ENCODE measurements around the gene NR5A2. TPM values are rescaled to one million over a fixed set of nuclear protein-coding genes. Genes with fewer than 3 reads are reported as not detected.

NR5A2 gene
- total RNA-seq, 4 donors from 2014 or later = 5.0 to 21.5 (median 11.8) TPM

DNA sequence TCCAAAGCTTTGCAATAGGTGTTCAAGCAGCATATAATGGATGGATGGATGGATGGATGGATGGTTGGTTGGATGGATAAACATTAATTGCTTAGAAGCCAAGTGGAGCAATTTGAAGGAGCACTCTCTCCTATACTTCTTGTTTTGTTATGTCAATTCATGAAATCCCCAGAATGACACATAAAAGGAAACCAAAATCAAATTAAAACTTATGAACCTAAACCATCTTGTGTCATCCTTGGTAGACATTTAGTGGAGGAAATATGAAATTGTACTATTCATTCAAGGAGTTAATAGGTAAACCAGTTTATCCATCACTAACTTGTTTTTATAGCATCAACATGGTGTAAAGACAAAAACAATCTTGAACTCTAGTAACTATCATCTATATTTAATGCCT, 122.5 kb downstream of the NR5A2 start:
- no peak overlapping the region for H3K27ac ChIP-seq
- DNase-seq = no peak
- no peaks in the 10 kb centered on the region for H3K4me1 ChIP-seq
- no peak overlapping the region for H3K4me3 ChIP-seq
- H3K36me3 ChIP-seq = no peaks in the 10 kb centered on the region
- H3K27me3 ChIP-seq = no peaks in the 10 kb centered on the region
- no peaks in the 10 kb centered on the region for H3K9me3 ChIP-seq
- TF ChIP-seq POLR2A (IDR thresholded peaks at IDR 0.05) = no peak
- TF ChIP-seq, protein P1, sequence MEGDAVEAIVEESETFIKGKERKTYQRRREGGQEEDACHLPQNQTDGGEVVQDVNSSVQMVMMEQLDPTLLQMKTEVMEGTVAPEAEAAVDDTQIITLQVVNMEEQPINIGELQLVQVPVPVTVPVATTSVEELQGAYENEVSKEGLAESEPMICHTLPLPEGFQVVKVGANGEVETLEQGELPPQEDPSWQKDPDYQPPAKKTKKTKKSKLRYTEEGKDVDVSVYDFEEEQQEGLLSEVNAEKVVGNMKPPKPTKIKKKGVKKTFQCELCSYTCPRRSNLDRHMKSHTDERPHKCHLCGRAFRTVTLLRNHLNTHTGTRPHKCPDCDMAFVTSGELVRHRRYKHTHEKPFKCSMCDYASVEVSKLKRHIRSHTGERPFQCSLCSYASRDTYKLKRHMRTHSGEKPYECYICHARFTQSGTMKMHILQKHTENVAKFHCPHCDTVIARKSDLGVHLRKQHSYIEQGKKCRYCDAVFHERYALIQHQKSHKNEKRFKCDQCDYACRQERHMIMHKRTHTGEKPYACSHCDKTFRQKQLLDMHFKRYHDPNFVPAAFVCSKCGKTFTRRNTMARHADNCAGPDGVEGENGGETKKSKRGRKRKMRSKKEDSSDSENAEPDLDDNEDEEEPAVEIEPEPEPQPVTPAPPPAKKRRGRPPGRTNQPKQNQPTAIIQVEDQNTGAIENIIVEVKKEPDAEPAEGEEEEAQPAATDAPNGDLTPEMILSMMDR (IDR thresholded peaks at IDR 0.05) = no peak
- intact Hi-C loops (cut with DNase I; ENCODE audit: low total_unique reads) = no loop called here

DNA sequence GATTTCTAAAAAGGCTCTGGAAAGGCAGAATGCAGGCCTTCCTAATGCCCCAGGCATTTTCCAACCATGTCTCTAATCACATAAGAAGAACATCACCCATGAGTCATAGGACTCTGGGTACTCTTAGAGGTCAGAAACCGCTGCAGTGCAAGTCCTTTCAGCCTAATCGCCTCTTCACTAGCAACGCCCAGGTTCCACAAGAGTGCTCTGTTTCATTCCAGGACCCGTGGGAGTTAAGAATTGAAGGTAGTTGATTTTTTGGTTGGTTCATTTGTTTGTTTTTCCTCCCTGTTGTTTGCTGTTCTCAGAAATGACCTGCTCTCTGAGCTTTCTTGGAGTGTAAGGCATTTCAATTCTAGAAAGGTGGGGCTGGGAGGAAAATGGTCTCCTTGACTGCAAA, 123.2 kb downstream of the NR5A2 start:
- no peaks in the 10 kb centered on the region for H3K36me3 ChIP-seq
- no peak for DNase-seq
- TF ChIP-seq, protein P1 (IDR thresholded peaks at IDR 0.05) = no peak

DNA sequence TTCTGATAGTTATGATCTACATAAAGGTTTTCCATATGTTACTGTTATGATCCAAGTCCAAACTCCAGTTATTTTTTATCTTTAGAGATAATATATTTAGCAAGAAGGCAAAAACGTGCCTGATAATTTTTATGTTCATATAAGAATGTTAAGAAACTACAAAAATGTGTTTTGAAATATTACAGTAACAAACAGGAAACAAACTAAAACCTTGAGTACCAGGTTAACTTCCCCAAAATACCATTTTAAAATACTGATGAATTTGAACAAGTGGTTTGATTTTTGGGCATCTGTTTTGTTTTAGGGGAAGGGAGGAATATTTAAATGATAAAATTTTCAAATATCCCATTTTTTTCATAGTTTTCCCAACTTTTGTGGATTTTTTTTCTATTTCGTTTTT, 124.8 kb downstream of the NR5A2 start:
- TF ChIP-seq POLR2A (IDR thresholded peaks at IDR 0.05) = no peak
- TF ChIP-seq, protein P1 (IDR thresholded peaks at IDR 0.05) = no peak
- no peaks in the 10 kb centered on the region for H3K36me3 ChIP-seq
- no peak for DNase-seq
- H3K27ac ChIP-seq = no peak overlapping the region
- no peaks in the 10 kb centered on the region for H3K9me3 ChIP-seq
- no peak overlapping the region for H3K4me3 ChIP-seq
- no peaks in the 10 kb centered on the region for H3K4me1 ChIP-seq
- intact Hi-C loops (cut with DNase I; ENCODE audit: low total_unique reads) = no loop called here
- H3K27me3 ChIP-seq = no peaks in the 10 kb centered on the region

More for the DNA sequence above, 123.2 kb downstream of the NR5A2 start:
- intact Hi-C loops (cut with DNase I; ENCODE audit: low total_unique reads) = no loop called here
- Histone ChIP-seq H3K9me3 (no peaks in the 10 kb centered on the region), H3K4me1 (no peaks in the 10 kb centered on the region), H3K4me3 (no peak overlapping the region), H3K27me3 (no peaks in the 10 kb centered on the region), H3K27ac (no peak overlapping the region)

DNA sequence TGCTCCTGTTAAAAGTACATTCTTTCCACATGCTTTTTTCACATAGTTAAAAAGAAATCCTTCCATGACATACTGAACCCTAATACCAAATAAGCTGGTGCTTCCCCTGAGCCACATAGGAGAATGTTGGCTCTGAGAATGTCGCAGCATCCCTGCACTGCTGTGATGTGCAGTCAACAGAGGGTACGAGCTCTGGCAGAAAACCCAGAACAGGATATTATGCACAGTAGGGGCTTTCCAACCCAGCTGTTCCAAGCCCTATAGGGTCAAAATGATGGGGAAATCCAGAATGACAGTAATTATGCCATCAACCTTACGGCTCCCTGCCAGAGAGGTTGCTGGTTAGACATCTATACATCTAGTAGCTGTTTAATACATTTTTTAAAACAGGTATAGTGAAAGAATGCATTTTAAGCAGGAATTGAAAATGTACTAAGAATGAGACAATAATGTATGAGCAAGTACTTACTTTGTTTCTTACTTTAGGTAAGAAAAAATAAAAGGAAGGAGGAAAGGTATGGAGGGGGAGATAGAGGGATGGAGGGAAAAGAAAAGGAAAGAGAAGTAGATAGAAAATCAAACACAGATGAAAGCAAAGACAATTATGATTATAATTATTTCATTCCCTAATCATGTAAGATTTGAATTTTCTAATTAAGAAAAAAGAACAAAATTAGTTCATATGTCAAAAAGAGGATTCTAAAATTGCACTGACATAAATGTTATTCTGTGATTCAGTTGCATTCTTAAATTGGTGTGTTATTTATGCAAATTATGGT, 126.0 kb downstream of the NR5A2 start:
- Histone ChIP-seq H3K4me3 (no peak overlapping the region), H3K36me3 (no peaks in the 10 kb centered on the region), H3K27me3 (no peaks in the 10 kb centered on the region), H3K4me1 (no peaks in the 10 kb centered on the region), H3K9me3 (no peaks in the 10 kb centered on the region), H3K27ac (no peak overlapping the region)
- DNase-seq = no peak
- intact Hi-C loops (cut with DNase I; ENCODE audit: low total_unique reads) = no loop called here
- TF ChIP-seq, protein P1 (IDR thresholded peaks at IDR 0.05) = no peak
- no peak for TF ChIP-seq POLR2A (IDR thresholded peaks at IDR 0.05)

DNA sequence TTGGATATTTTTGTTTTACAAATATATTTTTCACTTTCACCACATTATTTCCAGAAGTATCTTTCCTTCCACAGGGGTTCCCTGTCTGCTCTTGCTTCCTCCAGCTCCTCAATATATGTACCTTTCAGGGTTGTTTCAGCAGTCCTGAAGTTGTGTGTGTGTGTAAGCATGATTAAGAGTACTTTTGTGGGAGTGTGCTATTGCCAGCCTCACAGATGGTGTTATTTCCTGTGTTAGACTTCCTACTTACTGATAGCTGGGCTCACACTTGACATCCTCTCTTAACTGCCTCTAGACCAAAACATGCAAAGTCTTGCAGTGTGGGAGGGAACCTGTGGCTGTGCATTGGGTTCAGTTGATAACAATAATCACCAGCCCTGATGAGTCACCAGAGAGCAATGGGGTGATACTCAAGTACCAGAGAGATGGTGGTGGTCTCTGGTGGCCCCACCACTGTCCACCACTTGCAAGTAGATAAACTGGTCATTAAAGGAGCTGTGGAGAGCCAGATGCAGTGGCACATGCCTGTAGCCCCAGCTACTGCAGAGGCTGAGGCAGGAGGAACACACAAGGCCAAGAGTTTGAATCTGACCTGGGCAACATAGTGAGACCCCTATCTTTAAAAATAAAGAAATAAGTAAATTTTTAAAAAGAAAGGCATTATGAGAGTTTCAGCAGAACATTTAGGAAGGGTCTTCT, 126.7 kb downstream of the NR5A2 start:
- no peaks in the 10 kb centered on the region for H3K27me3 ChIP-seq
- no peak for DNase-seq
- H3K36me3 ChIP-seq = no peaks in the 10 kb centered on the region
- H3K4me3 ChIP-seq = no peak overlapping the region
- no peaks in the 10 kb centered on the region for H3K9me3 ChIP-seq
- no peak overlapping the region for H3K27ac ChIP-seq
- intact Hi-C loops (cut with DNase I; ENCODE audit: low total_unique reads) = no loop called here
- no peaks in the 10 kb centered on the region for H3K4me1 ChIP-seq
- TF ChIP-seq, protein P1 (IDR thresholded peaks at IDR 0.05) = no peak
- TF ChIP-seq POLR2A (IDR thresholded peaks at IDR 0.05) = no peak
